Sigmoid colon (tissue), 7 donors: ENCODE data around the gene ALDH3B2. TPM values are rescaled to one million over a fixed set of nuclear protein-coding genes. Genes with fewer than 3 reads are reported as not detected.
"Not testable (repeated sequence)": the region's sequence is repeated elsewhere in the genome, so short reads cannot be mapped to it uniquely, and the experiment has no call there.

Experiments
- DNase-seq: peaks from one replicate; pipeline ENCODE4 v3.0.0-alpha.2; 2019
- H3K27ac ChIP-seq, 4 donors: fragments of 200-600 bp; sonication (generic); one replicate each; pipeline ENCODE4 v1.5.1; 2016 to 2019; ENCODE audit warnings: mild to moderate bottlenecking in 1 of 4
- H3K27me3 ChIP-seq, 3 donors: fragments of 200-600 bp; sonication (generic); one replicate each; pipeline ENCODE4 v1.5.1; 2019; ENCODE audit warnings: mild to moderate bottlenecking in 1 of 3
- H3K36me3 ChIP-seq, 4 donors: fragments of 200-600 bp; sonication (generic); one replicate each; pipeline ENCODE4 v1.5.1; 2016 to 2019
- H3K4me1 ChIP-seq, 4 donors: fragments of 200-600 bp; sonication (generic); one replicate each; pipeline ENCODE4 v1.5.1; 2017 to 2019
- H3K4me3 ChIP-seq, 4 donors: fragments of 200-600 bp; sonication (generic); one replicate each; pipeline ENCODE4 v1.5.1; 2017 to 2019; ENCODE audit warnings: mild to moderate bottlenecking in 2 of 4, moderate library complexity in 1 of 4
- H3K9me3 ChIP-seq, 4 donors: fragments of 200-600 bp in 3 of 4; sonication (generic) in 3 of 4; one replicate each; pipeline versions ENCODE4 v1.5.1 to v1.6.1; 2013 to 2019
- CTCF ChIP-seq, 4 experiments: fragments of 450-650 bp in 3 of 4; fragments of 200-600 bp in 1 of 4; IDR thresholded peaks; one replicate each; pipeline ENCODE4 v1.5.1; 2016 to 2019; ENCODE audit warnings: antibody characterized with exemption in 4 of 4, mild to moderate bottlenecking in 3 of 4, moderate library complexity in 2 of 4
- EP300 ChIP-seq, 4 donors: sonication (generic); formaldehyde crosslinking; IDR thresholded peaks; one replicate each; pipeline ENCODE4 v1.6.1; 2017; ENCODE audit warnings: antibody characterized with exemption in 4 of 4
- POLR2A ChIP-seq, 2 donors: fragments of 450-650 bp; IDR thresholded peaks; one replicate each; pipeline ENCODE4 v1.6.1; 2016; ENCODE audit warnings: antibody characterized with exemption in 2 of 2, mild to moderate bottlenecking in 2 of 2, moderate library complexity in 2 of 2
- POLR2AphosphoS5 ChIP-seq, 4 donors: sonication (generic); formaldehyde crosslinking; IDR thresholded peaks; one replicate each; pipeline ENCODE4 v1.6.1; 2017; ENCODE audit warnings: antibody characterized with exemption in 4 of 4
- WGBS, 2 donors: extraction: QIAGEN DNeasy Blood & Tissue Kit; methylation state at CpG; one replicate each; pipeline ENCODE4 v1.1.7; 2013; 5-methylcytosine and 5-hydroxymethylcytosine counted together
- intact Hi-C: fragments of 100-400 bp; cut with DNase I; formaldehyde crosslinking; loops from one replicate; pipeline ENCODE4 v1.15.1; 2023
- polyA plus RNA-seq, 3 donors: library from polyadenylated mRNA; stranded (reverse); fragments of 200-250 nt; gene quantifications; one replicate each; pipeline ENCODE4 v1.2.3, GENCODE V29; 2013
- total RNA-seq, 4 donors: library from RNA; depleted of rRNA; stranded (reverse); fragments of >200 nt; gene quantifications; one replicate each; pipeline ENCODE4 v1.1.0, GENCODE V29; 2016
- donor health status: healthy with polysubstance abuse.
- donor health status: Bipolar disorder and iron deficiency.
- donor health status: healthy.

ALDH3B2 gene
- total and polyA plus RNA-seq, 7 donors = 0.38 TPM; not detected in 6

GRCh38 chr11:67628710-67629385 lies 45.6 kb downstream of the ALDH3B2 start:
- Histone ChIP-seq H3K36me3 (no peaks in the 10 kb centered on the region), H3K27me3 (no peaks in the 10 kb centered on the region), H3K27ac (peak overlapping the region; percentile 95 to 98 (median 97)), H3K4me1 (peaks cover 0 to 29% (median 19%) of the 10 kb centered on the region in 4 donors), H3K4me3 (peak overlapping the region; percentile 63 to 78 (median 68)), H3K9me3 (no peaks in the 10 kb centered on the region)
- intact Hi-C loops = loop anchor here (2.0 kb wide), 1 partner anchor 44 kb away; no protein-coding TSS in a partner anchor
- peak; percentile 66 for DNase-seq
- 28 to 59% methylated on average over 25 of the region's 25 CpGs for WGBS, 2 donors
- no peak for TF ChIP-seq CTCF (IDR thresholded peaks at IDR 0.05)
- TF ChIP-seq POLR2AphosphoS5 (IDR thresholded peaks at IDR 0.05) = no peak
- no peak for TF ChIP-seq EP300 (IDR thresholded peaks at IDR 0.05)
- no peak for TF ChIP-seq POLR2A (IDR thresholded peaks at IDR 0.05)

- intact Hi-C loops = loop anchor here (2.0 kb wide), 1 partner anchor 43 kb away; no protein-coding TSS in a partner anchor
Measured at GRCh38 chr11:67627812-67628624, 46.4 kb downstream of the ALDH3B2 start.

GRCh38 chr11:67627441-67627811 lies 47.0 kb downstream of the ALDH3B2 start:
- Histone ChIP-seq H3K27me3 (no peaks in the 10 kb centered on the region), H3K36me3 (no peaks in the 10 kb centered on the region), H3K4me3 (no peak overlapping the region), H3K27ac (no peak overlapping the region), H3K9me3 (no peaks in the 10 kb centered on the region), H3K4me1 (peaks cover 0 to 29% (median 19%) of the 10 kb centered on the region in 4 donors)
- 93 to 96% methylated on average over 6 of the region's 6 CpGs for WGBS, 2 donors
- intact Hi-C loops = no loop called here
- no peak for DNase-seq
- TF ChIP-seq POLR2A (IDR thresholded peaks at IDR 0.05) (no peak), CTCF (IDR thresholded peaks at IDR 0.05) (no peak), POLR2AphosphoS5 (IDR thresholded peaks at IDR 0.05) (no peak), EP300 (IDR thresholded peaks at IDR 0.05) (no peak)

More at GRCh38 chr11:67627812-67628624, 46.4 kb downstream of the ALDH3B2 start:
- Histone ChIP-seq H3K27me3 (no peaks in the 10 kb centered on the region), H3K4me3 (no peak overlapping the region), H3K4me1 (peaks cover 0 to 29% (median 19%) of the 10 kb centered on the region in 4 donors), H3K36me3 (no peaks in the 10 kb centered on the region), H3K27ac (no peak overlapping the region), H3K9me3 (no peaks in the 10 kb centered on the region)
- no peak for TF ChIP-seq CTCF (IDR thresholded peaks at IDR 0.05)
- TF ChIP-seq EP300 (IDR thresholded peaks at IDR 0.05) = no peak
- WGBS, 2 donors = 92% methylated on average over 15 of the region's 15 CpGs
- DNase-seq = peak; percentile 68

GRCh38 chr11:67626970-67627369 lies 47.5 kb downstream of the ALDH3B2 start:
- no peak for TF ChIP-seq CTCF (IDR thresholded peaks at IDR 0.05)
- TF ChIP-seq EP300 (IDR thresholded peaks at IDR 0.05) = no peak
- TF ChIP-seq POLR2A (IDR thresholded peaks at IDR 0.05) = no peak
- TF ChIP-seq POLR2AphosphoS5 (IDR thresholded peaks at IDR 0.05) = no peak
- Histone ChIP-seq H3K36me3 (no peaks in the 10 kb centered on the region), H3K27me3 (no peaks in the 10 kb centered on the region), H3K9me3 (no peaks in the 10 kb centered on the region), H3K27ac (no peak overlapping the region), H3K4me3 (no peak overlapping the region), H3K4me1 (peaks cover 0 to 29% (median 19%) of the 10 kb centered on the region in 4 donors)
- 93 to 95% methylated on average over 10 of the region's 10 CpGs for WGBS, 2 donors
- intact Hi-C loops = no loop called here
- no peak for DNase-seq

- 95 to 96% methylated on average over 10 of the region's 10 CpGs for WGBS, 2 donors
- H3K27ac ChIP-seq, DNase-seq: not testable (repeated sequence)
Measured at GRCh38 chr11:67626131-67626833, 48.1 kb downstream of the ALDH3B2 start.

GRCh38 chr11:67623795-67624194 lies 50.6 kb downstream of the ALDH3B2 start:
- H3K36me3 ChIP-seq, H3K4me3 ChIP-seq, H3K27me3 ChIP-seq, H3K4me1 ChIP-seq, H3K9me3 ChIP-seq, intact Hi-C loops, H3K27ac ChIP-seq, DNase-seq: not testable (repeated sequence)
- 89 to 94% methylated on average over 1 of the region's 1 CpG for WGBS, 2 donors

More at GRCh38 chr11:67626131-67626833, 48.1 kb downstream of the ALDH3B2 start:
- intact Hi-C loops, H3K9me3 ChIP-seq, H3K36me3 ChIP-seq, H3K4me3 ChIP-seq, H3K27me3 ChIP-seq: not testable (repeated sequence)
- peaks cover 0 to 27% (median 19%) of the 10 kb centered on the region in 4 donors for H3K4me1 ChIP-seq

GRCh38 chr11:67622905-67623304 lies 51.5 kb downstream of the ALDH3B2 start:
- intact Hi-C loops, H3K27ac ChIP-seq: not testable (repeated sequence)
- WGBS, 2 donors = 73 to 86% methylated on average over 7 of the region's 7 CpGs

More at GRCh38 chr11:67622905-67623304, 51.5 kb downstream of the ALDH3B2 start:
- H3K4me1 ChIP-seq, DNase-seq, H3K27me3 ChIP-seq, H3K4me3 ChIP-seq, H3K36me3 ChIP-seq, H3K9me3 ChIP-seq: not testable (repeated sequence)
